Transverse colon (tissue), 4 donors: Measurements from ENCODE around the gene GVQW3. TPM values are rescaled to one million over a fixed set of nuclear protein-coding genes. Genes with fewer than 3 reads are reported as not detected.

Experiments
- DNase-seq: peaks from one replicate; pipeline ENCODE4 v3.0.0-alpha.2; 2019
- H3K27ac ChIP-seq, 4 donors: fragments of 200-600 bp; sonication (generic); 2 replicates each; pipeline ENCODE4 v1.5.1; 2016 to 2018; ENCODE audit warnings: inconsistent platforms in 4 of 4
- H3K27me3 ChIP-seq: fragments of 200-600 bp; sonication (generic); 2 replicates; pipeline ENCODE4 v1.5.1; 2017; ENCODE audit warnings: inconsistent platforms
- H3K36me3 ChIP-seq, 4 donors: fragments of 200-600 bp; sonication (generic); 2 replicates each; pipeline ENCODE4 v1.5.1; 2017 to 2019; ENCODE audit warnings: inconsistent platforms in 4 of 4
- H3K4me1 ChIP-seq, 4 donors: fragments of 200-600 bp; sonication (generic); 2 replicates each; pipeline ENCODE4 v1.5.1; 2017 to 2020; ENCODE audit warnings: inconsistent platforms in 4 of 4
- H3K4me3 ChIP-seq, 4 donors: fragments of 200-600 bp; sonication (generic); 1 replicate in 1 of 4; 2 replicates in 3 of 4; pipeline versions ENCODE4 v1.5.1 to v1.6.1; 2017 to 2019; ENCODE audit warnings: inconsistent platforms in 4 of 4
- H3K9me3 ChIP-seq, 2 donors: fragments of 200-600 bp; sonication (generic); 2 replicates each; pipeline ENCODE4 v1.5.1; 2017 to 2019; ENCODE audit warnings: inconsistent platforms in 2 of 2
- CTCF ChIP-seq, 5 experiments: fragments of 200-600 bp in 3 of 5; fragments of 450-650 bp in 2 of 5; sonication (generic) in 3 of 5; IDR thresholded peaks; 1 replicate in 2 of 5; 2 replicates in 3 of 5; pipeline ENCODE4 v1.5.1; 2016 to 2017; ENCODE audit warnings: antibody characterized with exemption in 5 of 5, inconsistent platforms in 3 of 5, mild to moderate bottlenecking in 2 of 5, moderate library complexity in 1 of 5
- EP300 ChIP-seq: sonication (generic); formaldehyde crosslinking; IDR thresholded peaks from one replicate; pipeline ENCODE4 v1.6.1; 2017; ENCODE audit warnings: antibody characterized with exemption, low read depth
- POLR2A ChIP-seq: fragments of 450-650 bp; IDR thresholded peaks from one replicate; pipeline ENCODE4 v1.6.1; 2016; ENCODE audit warnings: antibody characterized with exemption, mild to moderate bottlenecking, moderate library complexity
- POLR2AphosphoS5 ChIP-seq, 3 donors: sonication (generic); formaldehyde crosslinking; IDR thresholded peaks; one replicate each; pipeline ENCODE4 v1.6.1; 2016; ENCODE audit warnings: antibody characterized with exemption in 3 of 3
- WGBS, 2 donors: methylation state at CpG; one replicate each; pipeline ENCODE4 v1.1.5; 2018; ENCODE audit warnings: low coverage in 1 of 2; 5-methylcytosine and 5-hydroxymethylcytosine counted together
- in situ Hi-C, 4 donors: fragments of 200-750 bp; cut with MboI; loops; one replicate each; pipeline versions ENCODE4 v1.15.0 to v1.15.1; 2017; ENCODE audit warnings: low sequenced_read_pairs in 3 of 4, low pct_ligation_motif_present in 1 of 4, low pct_unique_long_range_greater_than_20kb in 1 of 4
- intact Hi-C: fragments of 100-400 bp; cut with DNase I; formaldehyde crosslinking; loops from one replicate; pipeline ENCODE4 v1.15.1; 2023; ENCODE audit warnings: low total_unique reads
- small RNA-seq, 4 donors: library from RNA; depleted of rRNA; stranded (forward); fragments of <200 nt; gene quantifications; one replicate each; pipeline ENCODE3, GENCODE V24; 2016
- total RNA-seq, 4 donors: library from RNA; depleted of rRNA; stranded (reverse); fragments of >200 nt; gene quantifications; one replicate each; pipeline ENCODE4 v1.1.0, GENCODE V29; 2016

The GVQW3 gene
- total RNA-seq, 4 donors from 2014 or later = 1.6 to 5.6 (median 4.3) TPM

GRCh38 chr11:76456571-76456970 is 75.4 kb downstream of the GVQW3 start:
- TF ChIP-seq POLR2A (no peak), CTCF (IDR thresholded peaks at IDR 0.05) (no peak), POLR2AphosphoS5 (IDR thresholded peaks at IDR 0.05) (no peak), EP300 (no peak)
- Histone ChIP-seq H3K9me3 (no peaks in the 10 kb centered on the region), H3K27ac (no peak overlapping the region), H3K4me1 (peaks cover 0 to 15% (median 0%) of the 10 kb centered on the region in 4 donors), H3K36me3 (peaks cover 0 to 39% (median 8%) of the 10 kb centered on the region in 4 donors), H3K27me3 (no peaks in the 10 kb centered on the region), H3K4me3 (no peak overlapping the region)
- in situ Hi-C loops = no loop called here
- WGBS, 2 donors = 79% methylated on average over 2 of the region's 2 CpGs
- no peak for DNase-seq
- intact Hi-C loops = no loop called here

Small RNAs within 50 kb of the gene (small RNA-seq; reads per million reads assigned to genes)
- 0 reads per million in 4 donors for gene RF00019

Other genes with a start within 250 kb of the GVQW3 start
- gene WNT11, start 174.8 kb upstream of the GVQW3 start, total RNA-seq = 10 to 100 TPM in 2 of 4 donors, 1 to 10 TPM in 2; 2.4 to 14.6 (median 9.9) TPM
- 10 to 100 TPM; 13.3 to 35.2 (median 22.9) TPM for gene THAP12, start 191 bp upstream of the GVQW3 start, total RNA-seq
- 10 to 100 TPM; 35.7 to 79.6 (median 43.8) TPM for gene EMSY, start 63.7 kb downstream of the GVQW3 start, total RNA-seq